ENCODE results near the gene ZNF207.

DNA sequence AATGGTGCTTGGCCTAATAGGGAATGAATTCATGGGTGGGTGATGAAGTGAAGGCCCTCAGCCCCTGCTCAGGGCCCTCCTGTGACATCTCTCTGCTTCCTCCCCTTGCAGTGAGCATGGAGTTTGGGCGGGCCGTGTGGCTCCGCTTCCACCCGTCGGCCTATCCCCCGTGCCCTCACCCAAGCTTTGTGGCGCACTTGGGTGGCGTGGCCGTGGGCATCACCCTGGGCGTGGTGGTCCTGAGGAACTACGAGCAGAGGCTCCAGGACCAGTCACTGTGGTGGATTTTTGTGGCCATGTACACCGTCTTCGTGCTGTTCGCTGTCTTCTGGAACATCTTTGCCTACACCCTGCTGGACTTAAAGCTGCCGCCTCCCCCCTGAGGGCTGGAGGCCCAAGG is 29.1 kb upstream of the ZNF207 start:
- TF ChIP-seq, protein P1, sequence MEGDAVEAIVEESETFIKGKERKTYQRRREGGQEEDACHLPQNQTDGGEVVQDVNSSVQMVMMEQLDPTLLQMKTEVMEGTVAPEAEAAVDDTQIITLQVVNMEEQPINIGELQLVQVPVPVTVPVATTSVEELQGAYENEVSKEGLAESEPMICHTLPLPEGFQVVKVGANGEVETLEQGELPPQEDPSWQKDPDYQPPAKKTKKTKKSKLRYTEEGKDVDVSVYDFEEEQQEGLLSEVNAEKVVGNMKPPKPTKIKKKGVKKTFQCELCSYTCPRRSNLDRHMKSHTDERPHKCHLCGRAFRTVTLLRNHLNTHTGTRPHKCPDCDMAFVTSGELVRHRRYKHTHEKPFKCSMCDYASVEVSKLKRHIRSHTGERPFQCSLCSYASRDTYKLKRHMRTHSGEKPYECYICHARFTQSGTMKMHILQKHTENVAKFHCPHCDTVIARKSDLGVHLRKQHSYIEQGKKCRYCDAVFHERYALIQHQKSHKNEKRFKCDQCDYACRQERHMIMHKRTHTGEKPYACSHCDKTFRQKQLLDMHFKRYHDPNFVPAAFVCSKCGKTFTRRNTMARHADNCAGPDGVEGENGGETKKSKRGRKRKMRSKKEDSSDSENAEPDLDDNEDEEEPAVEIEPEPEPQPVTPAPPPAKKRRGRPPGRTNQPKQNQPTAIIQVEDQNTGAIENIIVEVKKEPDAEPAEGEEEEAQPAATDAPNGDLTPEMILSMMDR (IDR thresholded peaks at IDR 0.05): no peak
- TF ChIP-seq EP300 (IDR thresholded peaks at IDR 0.05): no peak

Data from gastroesophageal sphincter (tissue), 3 donors.